Choroid plexus epithelial cell (primary cell): ENCODE measurements around the gene CCDC171.
A peak's percentile ranks its signal among the peaks of the same experiment; 100 is the strongest.

Experiments used
- DNase-seq: peaks from one replicate; pipeline ENCODE4 v3.0.0-alpha.2; 2010; ENCODE audit warnings: low read depth
- H3K4me3 ChIP-seq: 2 replicates; pipeline ENCODE4 v1.5.1; 2011; ENCODE audit warnings: low read depth, mild to moderate bottlenecking, control low read depth, low read length, moderate library complexity
- CTCF ChIP-seq: conservative IDR thresholded peaks from 2 replicates; pipeline ENCODE4 v1.5.1; 2011; ENCODE audit warnings: low read depth, mild to moderate bottlenecking, control low read depth, inconsistent platforms, low read length, moderate library complexity

The CCDC171 gene

GRCh38 chr9:15529566-15530324, 23.1 kb upstream of the CCDC171 start:
- no peak for TF ChIP-seq CTCF
- H3K4me3 ChIP-seq = no peak overlapping the region
- no peak for DNase-seq

- no peak overlapping the region for H3K4me3 ChIP-seq
Observed at GRCh38 chr9:15531380-15531779, 21.5 kb upstream of the CCDC171 start.

GRCh38 chr9:15541872-15542271, 11.0 kb upstream of the CCDC171 start:
- DNase-seq = no peak
- TF ChIP-seq CTCF = no peak
- no peak overlapping the region for H3K4me3 ChIP-seq

More at GRCh38 chr9:15531380-15531779, 21.5 kb upstream of the CCDC171 start:
- no peak for DNase-seq
- TF ChIP-seq CTCF = no peak

- no peak for TF ChIP-seq CTCF
- DNase-seq = no peak
- no peak overlapping the region for H3K4me3 ChIP-seq
Observed at GRCh38 chr9:15542624-15543023, 10.2 kb upstream of the CCDC171 start.

GRCh38 chr9:15543047-15543813, 9.6 kb upstream of the CCDC171 start:
- peak; percentile 24 for DNase-seq
- no peak for TF ChIP-seq CTCF

GRCh38 chr9:15549611-15550010, 3.2 kb upstream of the CCDC171 start:
- no peak for TF ChIP-seq CTCF
- DNase-seq = no peak
- no peak overlapping the region for H3K4me3 ChIP-seq

More at GRCh38 chr9:15543047-15543813, 9.6 kb upstream of the CCDC171 start:
- no peak overlapping the region for H3K4me3 ChIP-seq
